Stimulated activated CD4-positive, alpha-beta T cell treated with anti-CD3 and anti-CD28 coated beads, Interleukin-4, amount 100 ng/mL, for 48 hours (primary cell): ENCODE data around the gene PRR7.
A peak's percentile ranks its signal among the peaks of the same experiment; 100 is the strongest.

ENCODE experiments used
- DNase-seq, 2 donors: peaks; one replicate each; pipeline ENCODE4 v3.0.0-alpha.2; 2020; ENCODE audit warnings: low read depth in 2 of 2

The PRR7 gene

GRCh38 chr5:177450667-177451424, 4.2 kb downstream of the PRR7 start:
- no peak for DNase-seq

DNA sequence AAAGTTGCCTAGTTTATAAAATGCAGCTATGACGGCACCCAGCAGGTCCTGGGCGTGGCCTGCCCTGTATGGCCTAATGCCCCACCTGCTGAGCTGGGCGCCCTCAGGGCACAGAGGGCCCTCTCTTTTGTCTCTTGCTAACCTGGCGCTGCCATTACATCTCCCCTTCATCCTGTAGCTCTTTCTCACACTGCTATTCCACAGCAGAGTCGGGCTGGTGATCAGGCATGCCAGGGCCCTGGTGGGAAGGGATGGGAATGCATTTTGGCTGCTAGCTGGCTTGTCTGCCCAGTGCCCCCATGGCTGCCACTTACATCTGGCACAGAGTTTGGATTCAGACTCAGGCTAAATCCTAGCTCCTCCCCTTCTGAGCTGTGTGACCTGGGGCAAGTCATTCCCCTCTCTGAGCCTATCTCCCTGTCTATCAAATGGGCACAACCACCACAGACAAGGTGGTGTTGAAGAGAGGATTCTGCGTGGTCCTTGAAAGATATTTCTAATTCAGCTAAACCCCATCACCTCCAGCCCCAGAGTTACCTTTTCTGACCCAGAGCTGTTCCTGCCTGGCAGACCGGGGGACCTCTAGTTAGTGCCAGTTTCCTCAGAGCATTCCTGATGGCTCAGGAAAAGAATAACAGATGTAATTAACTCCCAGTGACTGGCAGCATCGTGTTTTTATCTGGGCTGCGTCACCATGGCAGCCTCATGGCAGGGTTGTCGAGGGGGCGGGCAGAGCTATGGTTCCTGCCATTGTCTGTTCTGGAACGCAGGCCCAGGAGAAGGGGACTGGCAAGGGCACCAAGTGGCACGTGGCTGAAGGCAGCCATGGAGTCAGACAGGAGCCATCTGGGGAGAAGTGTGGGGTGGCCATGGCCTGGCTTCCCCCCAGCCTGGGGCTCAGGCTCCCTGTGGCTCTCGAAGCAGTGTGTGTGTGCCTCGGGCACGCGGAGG, 6.3 kb downstream of the PRR7 start:
- no peak for DNase-seq

- no peak for DNase-seq
Measured at GRCh38 chr5:177453852-177454396, 7.3 kb downstream of the PRR7 start.

DNA sequence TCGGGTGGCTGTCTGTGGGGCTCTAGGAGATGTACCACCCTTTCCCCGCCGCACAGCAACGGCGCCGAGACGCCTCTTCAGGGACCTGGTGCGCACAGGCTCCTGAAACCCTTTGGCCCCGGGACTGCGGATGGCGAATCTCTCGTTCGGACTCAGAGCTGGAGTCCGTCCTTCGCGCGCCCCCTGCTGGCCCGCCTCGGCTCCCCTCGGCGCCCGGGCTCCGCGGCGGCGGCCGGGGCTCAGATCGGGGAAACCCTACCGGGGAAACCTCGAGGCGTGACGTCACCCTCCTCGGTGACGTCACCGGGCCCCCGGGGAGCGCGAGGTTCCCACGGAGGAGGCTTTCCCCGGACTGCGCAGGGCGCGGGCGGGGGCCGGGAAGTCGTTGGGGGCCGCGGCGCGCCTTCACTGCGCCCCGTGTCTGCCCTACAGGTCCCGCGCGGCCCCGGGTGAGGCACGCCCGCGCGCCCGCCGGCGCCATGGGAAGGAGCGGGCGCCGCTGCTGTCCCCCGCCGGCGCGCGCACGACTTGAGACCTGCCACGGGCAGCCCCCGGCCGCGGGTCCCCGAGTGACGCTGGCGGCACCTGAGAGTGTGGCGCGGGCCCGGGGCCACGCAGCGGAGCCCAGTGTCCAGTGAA, 7.9 kb downstream of the PRR7 start:
- DNase-seq: peak; percentile 90 to 95

DNA sequence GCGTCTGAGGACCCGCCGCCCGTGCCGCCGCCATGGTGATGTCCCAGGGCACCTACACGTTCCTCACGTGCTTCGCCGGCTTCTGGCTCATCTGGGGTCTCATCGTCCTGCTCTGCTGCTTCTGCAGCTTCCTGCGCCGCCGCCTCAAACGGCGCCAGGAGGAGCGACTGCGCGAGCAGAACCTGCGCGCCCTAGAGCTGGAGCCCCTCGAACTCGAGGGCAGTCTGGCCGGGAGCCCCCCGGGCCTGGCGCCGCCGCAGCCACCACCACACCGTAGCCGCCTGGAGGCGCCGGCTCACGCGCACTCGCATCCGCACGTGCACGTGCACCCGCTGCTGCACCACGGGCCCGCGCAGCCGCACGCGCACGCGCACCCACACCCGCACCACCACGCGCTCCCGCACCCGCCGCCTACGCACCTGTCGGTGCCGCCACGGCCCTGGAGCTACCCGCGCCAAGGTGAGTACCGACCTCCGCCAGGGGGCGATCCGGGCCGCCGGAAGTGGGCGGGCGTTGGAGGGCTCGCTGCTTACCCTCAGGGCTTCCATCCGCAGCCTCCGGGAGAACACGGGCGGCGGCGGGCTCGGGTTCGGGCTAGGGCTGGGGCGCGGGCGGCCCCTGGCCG, 8.5 kb downstream of the PRR7 start:
- DNase-seq: peak; percentile 87 to 91

DNA sequence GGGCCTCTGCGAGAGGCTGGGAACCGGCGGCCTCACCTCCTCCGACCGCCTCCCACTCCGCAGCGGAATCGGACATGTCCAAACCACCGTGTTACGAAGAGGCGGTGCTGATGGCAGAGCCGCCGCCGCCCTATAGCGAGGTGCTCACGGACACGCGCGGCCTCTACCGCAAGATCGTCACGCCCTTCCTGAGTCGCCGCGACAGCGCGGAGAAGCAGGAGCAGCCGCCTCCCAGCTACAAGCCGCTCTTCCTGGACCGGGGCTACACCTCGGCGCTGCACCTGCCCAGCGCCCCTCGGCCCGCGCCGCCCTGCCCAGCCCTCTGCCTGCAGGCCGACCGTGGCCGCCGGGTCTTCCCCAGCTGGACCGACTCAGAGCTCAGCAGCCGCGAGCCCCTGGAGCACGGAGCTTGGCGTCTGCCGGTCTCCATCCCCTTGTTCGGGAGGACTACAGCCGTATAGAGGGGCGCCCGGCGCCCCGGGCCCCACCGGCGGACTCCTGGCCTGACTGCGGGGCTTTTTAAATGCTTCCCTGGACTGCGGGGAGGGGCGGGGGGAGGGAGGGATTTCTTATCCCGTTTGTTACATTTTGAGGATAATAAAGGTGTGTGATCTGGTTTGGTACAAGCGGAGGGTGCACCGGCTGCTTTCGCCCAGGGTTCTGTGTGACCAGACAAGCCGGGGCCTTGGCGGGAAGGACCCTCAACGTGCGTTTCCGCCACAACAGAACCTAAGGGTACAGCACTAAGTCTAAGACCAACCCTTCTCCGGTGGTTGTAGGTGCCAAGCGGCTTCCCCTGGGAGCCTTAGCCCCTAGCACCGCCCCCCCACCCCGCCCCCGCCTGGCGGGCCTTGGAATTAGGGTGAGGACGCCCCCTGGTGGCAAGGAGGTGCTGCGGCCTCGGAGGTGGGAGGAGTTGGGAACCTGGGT, 9.3 kb downstream of the PRR7 start:
- DNase-seq: peak; percentile 96 to 99

GRCh38 chr5:177456591-177456964, 10.0 kb downstream of the PRR7 start:
- no peak for DNase-seq

- DNase-seq: peak in 1 of 2 donors; percentile 61
Measured at GRCh38 chr5:177456976-177457851, 10.6 kb downstream of the PRR7 start.

GRCh38 chr5:177457852-177458681, 11.5 kb downstream of the PRR7 start:
- DNase-seq: no peak

DNA sequence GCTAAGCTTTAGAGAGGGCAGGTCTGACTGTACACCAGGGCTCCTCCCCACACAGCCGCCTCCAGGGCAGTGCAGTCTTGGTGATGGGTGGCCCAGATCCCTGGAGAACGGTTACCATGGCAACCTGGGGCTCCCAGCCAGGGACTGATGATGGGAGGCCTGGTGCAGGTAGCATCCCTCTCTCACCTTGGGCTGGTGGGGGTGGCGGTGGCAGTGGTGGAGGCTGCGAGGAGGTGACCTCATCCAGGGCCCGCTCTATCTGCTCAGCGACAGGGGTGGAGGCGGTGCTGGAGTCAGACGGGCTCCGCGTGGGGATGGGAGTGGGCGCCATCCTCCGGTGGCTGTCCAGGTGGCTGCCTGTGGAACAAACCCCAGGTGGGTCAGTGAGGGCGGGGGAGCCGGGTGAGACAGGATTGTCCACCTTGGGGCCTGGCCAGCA, 12.3 kb downstream of the PRR7 start:
- no peak for DNase-seq

GRCh38 chr5:177459357-177459756, 12.7 kb downstream of the PRR7 start:
- no peak for DNase-seq

DNA sequence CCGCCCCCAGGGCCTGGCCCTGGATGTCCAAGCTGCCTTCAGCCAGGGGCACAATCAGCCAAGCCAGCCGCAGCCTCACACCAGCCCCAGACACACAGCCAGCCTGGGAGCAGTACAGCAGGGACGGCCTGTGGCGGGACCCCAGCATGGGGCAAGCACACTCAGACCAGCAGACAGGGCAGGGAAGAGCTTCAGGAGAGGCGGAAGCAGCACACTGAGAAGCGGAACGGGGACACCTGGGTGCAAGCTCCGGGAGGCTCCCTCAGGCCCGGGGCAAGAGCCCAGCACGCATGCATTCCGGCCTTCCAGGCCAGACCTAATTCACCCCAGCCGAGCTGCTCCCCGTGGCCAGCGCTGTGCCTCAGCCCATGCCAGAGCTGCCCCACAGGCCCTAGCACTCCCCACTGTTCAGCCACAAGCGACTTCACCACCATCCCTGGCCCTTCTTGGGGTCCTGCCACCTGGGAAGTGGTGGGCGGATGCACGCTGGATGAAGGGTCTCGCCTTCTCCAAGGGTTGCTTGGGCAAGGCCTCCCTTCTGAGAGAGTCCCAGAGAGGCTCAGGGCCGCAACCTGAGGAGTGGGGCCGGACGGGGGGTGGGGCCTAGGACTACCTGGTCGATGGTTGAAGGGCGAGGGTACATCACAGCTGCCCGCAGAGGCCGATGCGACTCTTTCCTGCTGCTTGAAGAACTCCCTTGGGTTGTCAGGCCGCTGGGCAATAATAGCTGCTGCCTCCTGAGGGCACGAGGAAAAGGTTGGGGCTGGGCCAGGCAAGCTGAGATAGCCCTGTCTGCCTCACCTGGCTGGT, 13.4 kb downstream of the PRR7 start:
- DNase-seq: no peak

DNA sequence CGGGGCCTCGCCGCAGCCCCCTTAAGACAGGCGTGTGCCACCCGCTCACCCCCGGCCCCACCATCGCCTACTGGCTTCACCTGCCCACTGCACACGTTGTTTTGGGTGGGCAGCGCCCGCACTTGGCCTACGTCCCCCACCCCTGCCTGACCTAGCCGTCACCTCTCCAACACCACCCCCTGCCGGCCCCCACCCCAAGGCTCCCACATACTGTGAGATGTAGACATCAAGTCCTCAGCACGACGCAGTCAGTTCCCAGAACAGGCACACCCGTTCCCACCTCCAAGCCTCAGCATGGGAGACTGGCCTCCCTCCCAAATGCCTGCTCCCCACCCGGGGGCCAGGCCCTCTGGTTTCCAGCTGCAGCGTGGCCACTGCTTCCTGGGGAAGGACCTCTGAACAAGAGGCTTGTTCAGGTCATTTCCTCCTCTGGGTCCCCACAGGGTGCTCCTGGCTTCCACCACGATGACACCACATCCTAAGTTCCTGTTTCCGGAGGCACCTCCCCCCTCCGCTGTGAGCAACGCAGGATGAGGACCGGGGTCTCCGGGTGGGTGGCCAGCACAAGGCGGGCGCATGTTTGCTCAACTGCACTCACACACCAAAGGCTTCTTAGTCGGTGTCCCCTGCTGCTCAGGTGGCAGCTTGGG, 15.5 kb downstream of the PRR7 start:
- no peak for DNase-seq

DNA sequence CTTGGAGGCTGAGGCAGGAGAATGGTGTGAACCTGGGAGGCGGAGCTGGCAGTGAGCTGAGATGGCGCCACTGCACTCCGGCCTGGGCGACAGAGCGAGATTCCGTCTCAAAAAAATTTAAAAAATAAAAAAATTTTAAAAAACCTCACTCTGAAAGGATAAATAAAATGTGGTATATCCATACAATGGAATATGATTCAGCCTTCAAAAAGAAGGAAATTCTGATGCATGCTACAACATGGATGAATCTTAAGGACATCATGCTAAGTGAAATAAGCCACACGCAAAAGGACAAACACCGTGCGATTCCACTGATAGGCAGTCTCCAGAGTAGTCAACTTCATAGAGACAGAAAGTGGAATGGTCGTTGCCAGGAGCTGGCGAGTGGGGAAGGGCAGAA, 18.4 kb downstream of the PRR7 start:
- no peak for DNase-seq

DNA sequence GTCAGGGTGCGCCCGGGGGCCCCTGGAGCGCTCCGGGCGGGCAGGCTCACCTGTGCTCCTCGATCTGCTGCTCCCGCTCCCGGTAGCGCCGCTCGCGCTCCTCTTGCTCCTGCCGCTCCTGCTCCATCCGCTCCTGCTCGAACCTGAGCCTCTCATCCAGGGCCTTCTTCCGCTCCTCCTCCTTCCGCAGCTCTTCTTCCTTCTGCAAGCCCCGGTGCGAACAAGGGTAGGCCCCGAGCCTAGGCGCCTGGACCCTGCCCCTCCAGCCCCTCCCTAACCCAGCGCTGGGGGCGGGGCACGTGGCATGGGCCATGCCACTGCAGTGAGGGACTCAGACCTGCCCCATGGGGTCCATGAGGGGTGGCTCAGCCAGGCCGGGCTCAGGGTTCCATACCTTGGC, 20.2 kb downstream of the PRR7 start:
- no peak for DNase-seq

DNA sequence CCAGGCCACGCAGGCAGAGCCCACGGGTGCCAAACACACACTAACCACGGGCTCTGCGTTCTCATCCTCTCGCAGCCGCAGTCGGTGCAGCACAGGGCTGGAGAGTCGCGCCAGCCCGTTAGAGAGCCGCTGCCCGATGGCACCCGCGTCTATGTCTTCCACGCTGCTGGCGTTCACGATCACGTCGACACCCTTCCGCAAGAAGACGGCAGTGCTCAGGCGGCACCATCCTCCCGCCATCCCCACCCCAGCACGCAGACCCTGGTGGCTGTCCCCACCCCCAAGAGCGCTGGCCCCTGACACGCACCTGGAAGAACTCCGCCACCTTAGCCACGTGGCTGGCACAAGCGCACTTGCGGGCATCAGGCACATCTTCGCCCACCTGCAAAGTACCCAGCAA, 20.8 kb downstream of the PRR7 start:
- no peak for DNase-seq

GRCh38 chr5:177468329-177468684, 21.7 kb downstream of the PRR7 start:
- no peak for DNase-seq
